Stimulated activated CD8-positive, alpha-beta memory T cell treated with anti-CD3 and anti-CD28 coated beads, Interleukin-2, amount 100 ng/mL, for 48 hours (primary cell): ENCODE results near the gene ADAMTS7.
"Not testable (repeated sequence)": the region's sequence is repeated elsewhere in the genome, so short reads cannot be mapped to it uniquely, and the experiment has no call there.

Source experiments
- DNase-seq, 2 donors: peaks; one replicate each; pipeline ENCODE4 v3.0.0-alpha.2; 2020; ENCODE audit warnings: low read depth in 2 of 2

The ADAMTS7 gene

DNA sequence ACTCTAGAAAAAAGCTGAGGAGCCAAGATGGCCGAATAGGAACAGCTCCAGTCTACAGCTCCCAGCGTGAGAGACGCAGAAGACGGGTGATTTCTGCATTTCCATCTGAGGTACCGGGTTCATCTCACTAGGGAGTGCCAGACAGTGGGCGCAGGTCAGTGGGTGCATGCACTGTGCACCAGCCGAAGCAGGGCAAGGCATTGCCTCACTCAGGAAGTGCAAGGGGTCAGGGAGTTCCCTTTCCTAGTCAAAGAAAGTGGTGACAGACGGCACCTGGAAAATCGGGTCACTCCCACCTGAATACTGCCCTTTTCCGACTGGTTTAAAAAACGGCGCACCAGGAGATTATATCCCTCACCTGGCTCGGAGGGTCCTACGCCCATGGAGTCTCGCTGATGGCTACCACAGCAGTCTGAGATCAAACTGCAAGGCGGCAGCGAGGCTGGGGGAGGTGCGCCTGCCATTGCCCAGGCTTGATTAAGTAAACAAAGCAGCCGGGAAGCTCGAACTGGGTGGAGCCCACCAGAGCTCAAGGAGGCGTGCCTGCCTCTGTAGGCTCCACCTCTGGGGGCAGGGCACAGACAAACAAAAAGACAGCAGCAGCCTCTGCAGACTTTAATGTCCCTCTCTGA is 91.3 kb downstream of the ADAMTS7 start:
- DNase-seq = not testable (repeated sequence)

GRCh38 chr15:78718837-78719236 is 92.4 kb downstream of the ADAMTS7 start:
- no peak for DNase-seq

GRCh38 chr15:78717956-78718656 is 93.2 kb downstream of the ADAMTS7 start:
- DNase-seq = no peak

DNA sequence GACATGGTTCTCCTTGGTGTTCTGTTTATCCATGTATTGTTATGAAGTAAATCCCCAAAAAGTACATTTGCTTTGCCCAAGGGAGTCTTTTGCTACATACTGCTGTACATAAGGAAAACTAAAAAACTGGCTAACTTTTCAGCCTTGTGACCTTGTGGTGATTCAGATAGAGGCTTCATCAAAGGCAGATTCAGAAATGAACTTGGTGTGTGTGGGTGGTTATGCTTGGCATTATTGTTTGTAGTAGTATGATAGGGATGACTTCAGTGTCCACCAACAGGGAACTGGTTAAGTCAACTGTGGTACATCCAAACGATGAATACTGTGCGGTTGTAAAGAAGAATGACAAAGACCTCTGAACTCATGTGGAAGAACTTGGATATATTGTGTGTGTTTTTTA is 94.6 kb downstream of the ADAMTS7 start:
- DNase-seq = no peak

GRCh38 chr15:78715930-78716329 is 95.3 kb downstream of the ADAMTS7 start:
- DNase-seq = no peak

- no peak for DNase-seq
Observed at GRCh38 chr15:78715434-78715833, 95.8 kb downstream of the ADAMTS7 start.

DNA sequence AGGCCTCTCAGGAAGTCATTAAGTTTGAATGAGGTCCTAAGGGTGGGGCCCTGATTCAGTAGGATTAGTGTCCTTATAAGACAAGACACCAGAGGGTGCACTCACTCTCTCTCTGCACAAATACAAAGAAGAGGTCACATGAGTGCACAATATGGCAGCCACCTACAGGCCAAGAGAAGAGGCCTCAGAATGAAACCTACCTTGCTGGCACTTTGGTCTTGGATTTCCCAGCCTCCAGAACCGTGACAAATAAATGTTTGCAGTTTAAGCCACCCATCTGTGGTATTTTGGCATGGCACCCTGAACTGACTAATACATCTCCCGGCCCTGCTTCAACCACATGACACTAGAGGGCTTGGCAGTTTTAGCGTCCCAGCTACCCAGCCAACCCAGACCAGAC is 96.4 kb downstream of the ADAMTS7 start:
- no peak for DNase-seq

GRCh38 chr15:78712797-78713515 is 98.3 kb downstream of the ADAMTS7 start:
- DNase-seq = no peak

GRCh38 chr15:78711638-78712037 is 99.6 kb downstream of the ADAMTS7 start:
- no peak for DNase-seq

DNA sequence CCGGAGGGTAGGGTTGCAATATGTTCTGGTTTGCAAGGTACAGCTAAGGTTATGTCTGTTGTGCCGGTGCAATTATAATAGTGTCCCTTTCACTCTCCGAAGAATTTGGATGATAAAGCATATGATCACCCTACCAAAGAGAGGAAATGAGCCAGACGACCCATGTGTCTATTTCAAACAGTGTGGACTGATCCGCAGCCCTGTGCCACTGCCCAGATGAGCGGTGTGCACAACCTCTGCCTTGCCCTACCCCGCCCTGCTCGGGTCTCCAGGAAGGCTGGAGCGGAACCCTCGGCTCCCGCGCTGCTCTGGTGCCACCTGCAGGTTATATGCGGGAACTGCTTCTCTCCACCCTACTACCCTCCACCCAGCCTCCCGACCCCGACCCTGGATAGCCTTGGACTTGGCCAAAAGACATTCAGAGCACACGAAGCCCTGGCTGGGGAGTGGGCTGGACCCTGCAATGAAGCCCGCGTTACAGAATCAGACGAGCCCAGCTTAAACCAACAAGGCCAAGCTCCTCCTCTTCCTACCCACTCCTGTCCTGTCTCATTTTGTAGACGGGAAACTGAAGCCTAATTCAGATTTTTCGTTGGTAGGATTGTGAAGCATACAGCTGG is 101.9 kb downstream of the ADAMTS7 start:
- peak; percentile 49 to 61 for DNase-seq
